ENCODE data around the gene DUSP14.

DUSP14 gene

DNA sequence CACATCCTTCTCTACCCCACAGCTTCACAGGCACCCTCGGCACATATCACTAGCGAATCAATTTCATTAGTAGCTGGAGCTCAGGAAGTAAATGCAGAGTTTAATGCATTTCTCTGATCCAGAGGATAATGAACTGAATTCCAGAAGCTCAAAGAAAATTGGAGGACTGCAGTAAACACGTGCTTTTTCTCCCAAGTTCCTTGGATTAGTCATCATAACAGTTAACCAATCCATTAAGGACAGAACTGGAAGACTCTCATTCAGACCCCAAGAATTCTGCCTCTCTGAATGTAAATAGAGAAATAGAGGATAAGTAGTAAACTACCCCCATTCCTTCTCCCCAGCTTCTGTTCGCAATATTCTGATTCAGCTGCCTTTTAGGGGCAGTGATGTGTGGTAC is 40.7 kb downstream of the DUSP14 start:
- Histone ChIP-seq H3K27ac (no peak overlapping the region), H3K4me2 (no peak overlapping the region), H4K20me1 (0 out of 2 replicates have a peak, but pooled peaks cover 8% of the 10 kb centered on the region), H3K4me1 (no peaks in the 10 kb centered on the region), H3K27me3 (no peaks in the 10 kb centered on the region), H3K4me3 (no peak overlapping the region), H3K36me3 (peaks cover 89% of the 10 kb centered on the region), H3K9ac (no peak overlapping the region), H3K9me3 (no peaks in the 10 kb centered on the region)
- no peak for TF ChIP-seq Cebpa-rat (IDR thresholded peaks at IDR 0.05)

DNA sequence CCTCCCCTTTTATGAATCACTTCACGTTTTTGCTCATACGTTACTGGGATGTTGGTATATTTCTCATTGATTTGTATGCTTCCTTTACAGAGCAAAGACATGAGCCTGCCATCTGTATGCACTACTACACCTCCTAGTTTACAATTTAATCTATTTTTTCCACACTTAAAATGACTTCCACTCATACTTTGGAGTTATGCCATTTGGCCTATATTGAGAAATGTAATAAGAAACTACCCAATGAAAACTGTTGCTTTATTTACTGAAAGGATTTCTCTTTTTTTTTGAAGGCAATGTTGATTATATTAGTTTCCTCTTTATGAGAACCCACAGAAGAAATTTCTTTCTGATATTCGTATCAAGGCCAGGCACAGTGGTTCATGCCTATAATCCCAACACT is 43.1 kb downstream of the DUSP14 start:
- 0 out of 2 replicates have a peak, but pooled peaks cover 17% of the 10 kb centered on the region for H4K20me1 ChIP-seq
- H3K4me1 ChIP-seq, result no peaks in the 10 kb centered on the region
- no peak overlapping the region for H3K9ac ChIP-seq
- TF ChIP-seq Cebpa-rat (IDR thresholded peaks at IDR 0.05), result no peak
- H3K9me3 ChIP-seq, result no peaks in the 10 kb centered on the region
- H3K4me2 ChIP-seq, result no peak overlapping the region
- no peak overlapping the region for H3K4me3 ChIP-seq
- no peak overlapping the region for H3K27ac ChIP-seq
- H3K27me3 ChIP-seq, result no peaks in the 10 kb centered on the region
- peaks cover 95% of the 10 kb centered on the region for H3K36me3 ChIP-seq

DNA sequence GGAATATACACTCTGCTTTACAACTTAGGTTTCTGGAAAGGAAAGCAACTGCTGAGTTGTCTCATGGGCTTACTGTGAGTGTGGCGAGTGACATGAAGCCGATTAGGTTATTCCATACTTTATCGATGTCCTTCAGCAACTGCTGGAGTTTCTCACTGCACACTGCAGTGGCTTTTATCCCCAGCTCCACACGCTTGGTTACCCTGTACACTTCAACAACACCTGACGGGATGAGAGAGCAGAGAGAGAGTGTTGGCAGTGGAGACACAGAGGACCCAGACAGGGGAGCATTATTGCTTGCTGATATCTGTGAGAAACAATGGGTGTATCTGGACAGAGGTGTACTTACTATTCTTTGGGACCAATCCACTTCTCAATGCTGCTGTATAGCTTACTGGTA is 46.2 kb downstream of the DUSP14 start:
- H3K9me3 ChIP-seq, result no peaks in the 10 kb centered on the region
- no peaks in the 10 kb centered on the region for H3K4me1 ChIP-seq
- no peak overlapping the region for H3K4me2 ChIP-seq
- peaks cover 95% of the 10 kb centered on the region for H3K36me3 ChIP-seq
- H3K27ac ChIP-seq, result no peak overlapping the region
- H3K27me3 ChIP-seq, result no peaks in the 10 kb centered on the region
- no peak overlapping the region for H3K4me3 ChIP-seq
- no peak overlapping the region for H3K9ac ChIP-seq
- no peak for TF ChIP-seq Cebpa-rat (IDR thresholded peaks at IDR 0.05)
- H4K20me1 ChIP-seq, result peaks cover 13% of the 10 kb centered on the region; the same call in 1 of the 2 replicates

DNA sequence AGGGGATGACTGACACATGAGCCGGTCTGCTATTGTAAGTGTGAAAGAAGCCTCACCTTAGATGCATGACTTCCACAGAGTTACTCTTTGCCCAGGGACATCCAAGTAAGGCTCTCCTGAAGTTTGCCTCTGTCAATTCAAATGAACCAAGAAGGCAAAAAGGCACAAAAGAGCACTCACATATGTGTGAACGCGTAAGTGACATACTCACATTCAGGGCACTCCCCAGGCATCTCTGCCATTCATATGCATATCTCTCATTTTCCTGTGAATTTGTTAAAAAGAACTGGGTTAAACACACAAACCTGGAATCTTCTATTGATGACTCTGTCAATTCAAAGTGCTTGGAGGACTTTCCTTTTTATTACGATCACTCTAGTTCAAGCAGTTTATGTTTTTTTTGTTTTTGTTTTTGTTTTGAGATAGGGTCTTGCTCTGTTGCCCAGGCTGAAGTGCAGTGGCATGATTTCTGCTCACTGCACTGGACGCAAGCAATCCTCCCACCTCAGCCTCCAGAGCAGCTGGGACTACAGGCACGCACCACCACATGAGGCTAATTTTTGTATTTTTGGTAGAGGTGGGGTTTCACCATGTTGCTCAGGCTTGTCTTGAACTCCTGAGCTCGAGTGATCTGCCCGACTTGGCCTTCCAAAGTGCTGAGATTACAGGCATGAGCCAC is 49.4 kb downstream of the DUSP14 start:
- H3K9me3 ChIP-seq, result no peaks in the 10 kb centered on the region
- peaks cover 29% of the 10 kb centered on the region for H4K20me1 ChIP-seq
- TF ChIP-seq Cebpa-rat (IDR thresholded peaks at IDR 0.05), result no peak
- H3K9ac ChIP-seq, result no peak overlapping the region
- H3K4me3 ChIP-seq, result no peak overlapping the region
- no peak overlapping the region for H3K27ac ChIP-seq
- peaks cover 98% of the 10 kb centered on the region for H3K36me3 ChIP-seq
- no peaks in the 10 kb centered on the region for H3K27me3 ChIP-seq
- no peaks in the 10 kb centered on the region for H3K4me1 ChIP-seq
- H3K4me2 ChIP-seq, result no peak overlapping the region

DNA sequence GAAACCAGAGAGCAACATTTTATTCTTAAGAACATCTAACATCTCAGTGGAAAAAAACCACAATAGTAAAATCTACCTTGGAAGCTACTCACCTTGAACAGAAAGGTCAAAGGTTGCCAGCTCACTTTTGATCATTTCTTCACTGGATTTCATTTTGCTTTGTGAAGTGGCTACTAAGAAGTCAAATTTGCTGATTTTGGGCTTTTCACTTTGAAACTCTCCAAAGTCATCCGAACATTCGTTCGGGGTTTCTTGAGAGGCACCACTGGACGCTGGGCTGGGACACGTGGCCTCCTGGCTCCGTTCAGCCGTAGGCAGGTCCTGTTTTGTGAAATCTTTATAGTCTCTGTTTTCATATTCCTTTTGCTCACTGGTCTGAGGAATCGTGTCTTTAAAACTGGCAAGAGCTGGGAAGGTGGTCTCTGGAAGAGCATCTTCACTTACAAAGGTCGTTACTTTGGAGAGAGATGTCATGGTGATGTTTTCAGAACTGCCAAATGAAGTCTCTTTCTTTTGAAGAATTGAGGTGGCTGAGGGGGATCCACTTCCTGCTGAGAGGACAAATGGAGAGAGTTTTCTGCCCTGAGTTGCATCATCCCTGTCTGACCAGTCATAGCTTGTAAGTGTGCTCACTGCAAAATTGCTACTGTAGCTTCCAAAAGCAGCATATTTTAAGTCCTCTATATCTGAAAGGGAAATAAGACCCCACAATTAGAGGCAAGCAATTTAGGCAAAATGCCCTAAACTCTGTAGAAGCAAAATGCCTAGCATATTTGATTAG is 52.4 kb downstream of the DUSP14 start:
- H3K4me3 ChIP-seq, result no peak overlapping the region

DNA sequence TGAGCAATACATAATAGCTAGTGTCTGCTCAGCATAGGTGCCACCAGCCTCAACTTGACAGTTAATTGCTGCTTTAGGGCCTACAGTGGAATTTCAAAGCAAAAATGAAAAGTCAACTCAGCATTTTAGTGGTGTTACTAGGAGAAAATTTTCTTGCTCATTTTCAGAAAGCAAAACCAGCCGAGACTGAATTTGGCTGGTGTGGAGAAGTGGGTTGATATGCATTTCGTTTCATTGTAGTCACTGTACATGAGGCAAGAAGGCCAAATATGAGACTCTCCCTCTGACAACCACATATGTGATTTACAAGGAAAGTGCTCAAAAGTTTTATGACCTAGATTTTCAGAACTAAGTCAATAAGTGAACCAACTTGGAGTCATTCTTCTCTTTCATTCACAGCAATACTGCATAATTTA is 54.0 kb downstream of the DUSP14 start:
- TF ChIP-seq Cebpa-rat (IDR thresholded peaks at IDR 0.05), result no peak

More for the DNA sequence above, 52.4 kb downstream of the DUSP14 start:
- Histone ChIP-seq H4K20me1 (peaks cover 45% of the 10 kb centered on the region), H3K9ac (no peak overlapping the region), H3K36me3 (peaks cover 83% of the 10 kb centered on the region), H3K27ac (no peak overlapping the region), H3K9me3 (no peaks in the 10 kb centered on the region), H3K4me2 (no peak overlapping the region), H3K4me1 (no peaks in the 10 kb centered on the region), H3K27me3 (no peaks in the 10 kb centered on the region)
- TF ChIP-seq Cebpa-rat (IDR thresholded peaks at IDR 0.05), result no peak

DNA sequence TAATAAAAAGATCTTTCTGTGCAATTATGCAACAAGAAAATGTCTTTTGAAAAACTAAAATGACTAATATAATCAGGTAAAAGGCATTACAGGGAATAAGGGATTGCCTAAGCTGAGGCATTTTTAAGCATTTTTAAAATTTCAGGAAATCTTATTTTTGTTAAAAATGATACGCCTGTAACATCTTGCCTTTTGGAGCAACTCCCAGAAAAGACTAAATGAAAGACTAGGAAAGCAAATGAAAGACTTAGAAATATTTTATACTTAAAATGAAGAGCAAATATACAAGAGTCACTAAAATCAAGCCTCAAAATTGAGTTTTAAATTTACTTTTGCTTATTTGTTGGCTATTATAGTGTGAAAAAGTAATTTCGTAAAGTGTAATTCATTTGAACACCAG is 55.8 kb downstream of the DUSP14 start:
- Histone ChIP-seq H3K4me3 (no peak overlapping the region), H3K9ac (no peak overlapping the region), H4K20me1 (peaks cover 79% of the 10 kb centered on the region; the same call in 1 of the 2 replicates), H3K9me3 (no peaks in the 10 kb centered on the region), H3K27ac (no peak overlapping the region), H3K36me3 (peaks cover 75% of the 10 kb centered on the region), H3K4me1 (peaks cover 8% of the 10 kb centered on the region; the same call in 1 of the 2 replicates), H3K27me3 (no peaks in the 10 kb centered on the region), H3K4me2 (no peak overlapping the region)
- TF ChIP-seq Cebpa-rat (IDR thresholded peaks at IDR 0.05), result no peak

More for the DNA sequence above, 54.0 kb downstream of the DUSP14 start:
- Histone ChIP-seq H3K27me3 (no peaks in the 10 kb centered on the region), H3K4me2 (no peak overlapping the region), H3K4me3 (no peak overlapping the region), H3K36me3 (peaks cover 82% of the 10 kb centered on the region), H3K4me1 (no peaks in the 10 kb centered on the region), H3K9ac (no peak overlapping the region), H3K27ac (no peak overlapping the region), H3K9me3 (no peaks in the 10 kb centered on the region), H4K20me1 (peaks cover 61% of the 10 kb centered on the region)

DNA sequence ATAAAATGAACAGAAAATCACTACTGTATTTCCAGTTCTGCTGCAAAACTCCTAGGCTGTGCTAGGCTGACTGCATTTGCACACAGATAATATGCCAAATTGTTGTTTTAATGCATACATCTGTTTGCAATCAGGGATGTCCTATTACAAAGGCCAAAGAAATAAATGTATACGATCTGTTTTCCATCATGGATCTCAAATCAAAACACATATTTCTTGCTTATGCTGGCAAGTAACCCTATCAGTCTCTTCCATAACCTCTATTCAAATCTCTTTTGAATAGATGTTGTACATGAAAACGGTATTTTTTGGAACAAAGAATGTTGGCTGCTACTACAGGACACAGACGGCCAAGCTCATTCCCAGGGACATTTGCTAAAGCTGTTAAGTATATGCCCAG is 56.6 kb downstream of the DUSP14 start:
- Histone ChIP-seq H3K27me3 (no peaks in the 10 kb centered on the region), H3K36me3 (peaks cover 74% of the 10 kb centered on the region), H3K27ac (no peak overlapping the region), H4K20me1 (peaks cover 87% of the 10 kb centered on the region; the same call in 1 of the 2 replicates), H3K4me2 (no peak overlapping the region), H3K4me3 (no peak overlapping the region), H3K9ac (no peak overlapping the region), H3K9me3 (no peaks in the 10 kb centered on the region), H3K4me1 (peaks cover 8% of the 10 kb centered on the region; the same call in 1 of the 2 replicates)
- TF ChIP-seq Cebpa-rat (IDR thresholded peaks at IDR 0.05), result no peak

DNA sequence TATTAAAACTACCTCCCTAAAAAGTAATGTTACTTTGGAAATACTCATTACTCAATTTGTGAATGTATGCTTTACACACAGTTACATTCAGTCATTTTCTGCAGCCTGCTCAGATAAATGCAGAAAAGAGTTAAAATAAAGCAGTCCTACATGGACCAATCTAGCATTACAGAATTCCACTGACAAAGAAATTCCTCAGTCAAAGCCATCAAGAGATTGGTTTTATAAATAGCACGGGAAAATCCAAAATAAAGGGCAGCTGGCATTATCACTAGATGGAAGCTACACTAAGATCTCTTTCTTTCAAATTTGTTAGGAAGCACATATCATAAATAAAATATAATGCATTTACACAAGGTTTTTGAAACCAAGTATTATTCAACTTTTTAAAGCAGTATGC is 58.3 kb downstream of the DUSP14 start:
- Histone ChIP-seq H4K20me1 (peaks cover 99% of the 10 kb centered on the region; the same call in 1 of the 2 replicates), H3K27ac (no peak overlapping the region)

DNA sequence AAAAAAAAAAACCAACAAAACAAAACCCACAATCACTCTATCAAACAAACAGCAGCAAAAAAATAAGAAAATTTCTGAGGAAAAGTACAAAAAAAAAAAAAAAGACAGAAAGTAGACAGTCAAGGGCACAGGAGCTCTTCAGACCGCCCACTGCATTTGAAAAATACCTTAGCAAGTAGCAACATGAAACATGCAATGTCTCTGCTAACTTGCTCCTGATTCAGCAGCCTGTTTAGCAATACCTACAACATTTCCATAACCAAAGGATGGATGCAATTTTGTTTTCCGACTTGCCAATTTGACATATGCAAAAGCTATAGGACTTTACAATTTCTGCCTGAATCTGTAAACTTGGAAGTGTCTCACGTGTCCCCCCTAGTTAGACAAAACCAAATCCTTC is 62.1 kb downstream of the DUSP14 start:
- Histone ChIP-seq H3K27me3 (no peaks in the 10 kb centered on the region), H3K4me2 (no peak overlapping the region), H3K27ac (no peak overlapping the region), H3K4me1 (peaks cover 8% of the 10 kb centered on the region; the same call in 1 of the 2 replicates), H3K4me3 (no peak overlapping the region), H3K9ac (no peak overlapping the region), H3K9me3 (no peaks in the 10 kb centered on the region), H3K36me3 (peaks cover 67% of the 10 kb centered on the region), H4K20me1 (peaks cover 64% of the 10 kb centered on the region; the same call in 1 of the 2 replicates)
- no peak for TF ChIP-seq Cebpa-rat (IDR thresholded peaks at IDR 0.05)

More for the DNA sequence above, 58.3 kb downstream of the DUSP14 start:
- Histone ChIP-seq H3K9ac (no peak overlapping the region), H3K36me3 (peaks cover 66% of the 10 kb centered on the region), H3K4me2 (no peak overlapping the region), H3K27me3 (no peaks in the 10 kb centered on the region), H3K9me3 (no peaks in the 10 kb centered on the region), H3K4me3 (no peak overlapping the region), H3K4me1 (peaks cover 8% of the 10 kb centered on the region; the same call in 1 of the 2 replicates)
- TF ChIP-seq Cebpa-rat (IDR thresholded peaks at IDR 0.05), result no peak

All from BLaER1 (cell line).